Measurements from ENCODE around the gene MCF2L. TPM values are rescaled to one million over a fixed set of nuclear protein-coding genes. Genes with fewer than 3 reads are reported as not detected.
A peak's percentile ranks its signal among the peaks of the same experiment; 100 is the strongest.

Gene MCF2L
- total and polyA plus RNA-seq, 2 experiments from 2014 or later, result 4.8 to 25.6 TPM

GRCh38 chr13:113069861-113070805 is 101.1 kb downstream of the MCF2L start:
- Histone ChIP-seq H3K27me3 (ENCODE audit: insufficient read depth) (no peaks in the 10 kb centered on the region), H3K9me2 (ENCODE audit: insufficient read depth) (no peaks in the 10 kb centered on the region), H3K79me2 (replicated peaks; ENCODE audit: insufficient read depth) (no peaks in the 10 kb centered on the region), H3K4me3 (no peak overlapping the region), H2AFZ (no peak overlapping the region), H4K20me1 (replicated peaks; ENCODE audit: insufficient read depth) (no peaks in the 10 kb centered on the region), H3K36me3 (ENCODE audit: insufficient read depth) (no peaks in the 10 kb centered on the region), H3F3A (replicated peaks; ENCODE audit: low read depth) (no peaks in the 10 kb centered on the region), H3K4me1 (ENCODE audit: insufficient read depth) (no peaks in the 10 kb centered on the region), H3K4me2 (no peak overlapping the region), H3K27ac (ENCODE audit: low read depth) (peak overlapping the region; percentile 32; the same call in 1 of the 2 replicates)
- no peak overlapping the region for H3K4me3 Mint-ChIP-seq
- peaks cover 8% of the 10 kb centered on the region; the same call in 2 of the 3 replicates for H3K4me1 Mint-ChIP-seq
- H3K9me3 Mint-ChIP-seq, result no peaks in the 10 kb centered on the region
- ATAC-seq (peak; percentile 76), DNase-seq (ENCODE audit: low spot score) (no peak)
- H3K27ac Mint-ChIP-seq, result peak overlapping the region; percentile 49; the same call in 1 of the 2 replicates
- H3K36me3 Mint-ChIP-seq (ENCODE audit: low read depth), result no peaks in the 10 kb centered on the region
- H3K27me3 Mint-ChIP-seq (ENCODE audit: insufficient read depth, low read depth, poor library complexity), result peaks cover 8% of the 10 kb centered on the region
- TF ChIP-seq POLR2AphosphoS5 (IDR thresholded peaks at IDR 0.05; ENCODE audit: low read depth) (no peak), ETS1 (IDR thresholded peaks at IDR 0.05) (no peak), ZNF462 (CRISPR knock-in tag; IDR thresholded peaks at IDR 0.05) (no peak), STAT1 (IDR thresholded peaks at IDR 0.05; ENCODE audit: unreplicated experiment) (no peak), ZNF331 (CRISPR knock-in tag; IDR thresholded peaks at IDR 0.05; ENCODE audit: low read depth) (no peak), CREB1 (CRISPR knock-in tag; IDR thresholded peaks at IDR 0.05; ENCODE audit: low read depth) (no peak), JUNB (IDR thresholded peaks at IDR 0.05; ENCODE audit: unreplicated experiment) (no peak), REST (IDR thresholded peaks at IDR 0.05; ENCODE audit: unreplicated experiment) (no peak), NANOG (IDR thresholded peaks at IDR 0.05; ENCODE audit: borderline replicate concordance) (no peak), CTCF (conservative IDR thresholded peaks at IDR 0.05; ENCODE audit: low read depth in 2 of 2) (no peak), EZH2phosphoT487 (IDR thresholded peaks at IDR 0.05; ENCODE audit: unreplicated experiment) (no peak), EZH2 (IDR thresholded peaks at IDR 0.05; ENCODE audit: low read depth, unreplicated experiment) (no peak), ZNF114 (CRISPR knock-in tag; IDR thresholded peaks at IDR 0.05) (no peak)
